Measurements from ENCODE around the gene CACNA2D1.

DNA sequence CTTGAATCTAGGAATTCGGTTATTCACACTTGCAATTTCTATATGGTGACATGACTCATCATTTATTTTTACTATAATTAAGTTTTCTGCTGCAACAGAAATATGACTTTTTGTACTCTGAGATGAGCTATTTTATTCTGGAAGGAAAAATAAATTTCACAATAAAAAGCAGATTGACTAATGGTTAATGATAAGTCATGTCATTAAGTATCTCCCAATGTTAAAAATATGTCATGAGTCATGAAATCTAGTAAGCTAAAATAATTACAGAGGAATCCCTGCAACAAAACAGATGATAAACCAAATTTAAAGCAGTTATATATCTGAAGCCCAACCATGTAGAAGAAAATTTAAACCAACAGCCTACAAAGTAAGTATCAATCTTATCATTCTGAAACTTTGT is 149.2 kb downstream of the CACNA2D1 start:
- TF ChIP-seq CTCF (IDR thresholded peaks at IDR 0.05) (no peak), POLR2A (IDR thresholded peaks at IDR 0.05) (no peak), EP300 (IDR thresholded peaks at IDR 0.05) (no peak)
